IMR-90 (cell line): ENCODE measurements around the gene CDH13. TPM values are rescaled to one million over a fixed set of nuclear protein-coding genes. Genes with fewer than 3 reads are reported as not detected.

Experiments used
- ATAC-seq: fragments of 200-7000 bp; cut with Tn5 transposase; 2 replicates; pipeline ENCODE4 v1.9.1; 2020; ENCODE audit warnings: low read depth, mild to moderate bottlenecking, moderate library complexity
- BruUV-seq: library from RNA; stranded (reverse); fragments of 400-500 nt; replicated peaks from 2 replicates; lab custom pipeline; 2021; lab: Mats Ljungman, UMichigan
- CTCF ChIA-PET: fragments of 300-600 bp; formaldehyde crosslinking; extraction: SDS; loops from one replicate; lab custom pipeline; 2021; ENCODE audit warnings: antibody characterized with exemption; lab: Yijun Ruan, JAX
- POLR2A ChIA-PET: fragments of 300-600 bp; sonication (Branson Sonifier 250); formaldehyde crosslinking; loops from one replicate; lab custom pipeline; 2022; ENCODE audit warnings: antibody characterized with exemption; ENCODE audit not compliant: unreplicated experiment; lab: Charles Lee
- DNase-seq: peaks from one replicate; pipeline ENCODE4 v3.0.0; 2013
- H2AFZ ChIP-seq: replicated peaks from 2 replicates; pipeline ENCODE3; 2013; ENCODE audit warnings: low read length, mild to moderate bottlenecking; ENCODE audit not compliant: poor library complexity
- H2AK5ac ChIP-seq: 2 replicates; pipeline ENCODE4 v1.6.1; 2013; ENCODE audit warnings: low read depth, low read length, inconsistent platforms
- H2AK9ac ChIP-seq: replicated peaks from 2 replicates; pipeline ENCODE3; 2013; ENCODE audit warnings: mild to moderate bottlenecking, low read depth, low read length, moderate library complexity; ENCODE audit not compliant: poor library complexity
- H2BK120ac ChIP-seq: 2 replicates; pipeline ENCODE4 v1.6.1; 2013; ENCODE audit warnings: low read depth, low read length, inconsistent platforms
- H2BK15ac ChIP-seq: 3 replicates; pipeline ENCODE4 v1.6.1; 2013; ENCODE audit warnings: low read depth, low read length, inconsistent platforms
- H2BK20ac ChIP-seq: 2 replicates; pipeline ENCODE4 v1.6.1; 2013; ENCODE audit warnings: low read depth, mild to moderate bottlenecking, inconsistent platforms, low read length, moderate library complexity
- H2BK5ac ChIP-seq: 2 replicates; pipeline ENCODE4 v1.6.1; 2013; ENCODE audit warnings: mild to moderate bottlenecking, low read depth, low read length, inconsistent platforms; ENCODE audit not compliant: poor library complexity, severe bottlenecking
- H3K14ac ChIP-seq: replicated peaks from 2 replicates; pipeline ENCODE4 v1.6.1; 2013; ENCODE audit warnings: low read depth, low read length, inconsistent platforms
- H3K18ac ChIP-seq: 2 replicates; pipeline ENCODE4 v1.6.1; 2013; ENCODE audit warnings: low read depth, low read length, control low read depth
- H3K23ac ChIP-seq: 2 replicates; pipeline ENCODE4 v1.6.1; 2013; ENCODE audit warnings: low read depth, low read length, inconsistent platforms
- H3K27ac ChIP-seq: 2 replicates; pipeline ENCODE4 v1.5.1; 2013; ENCODE audit warnings: mild to moderate bottlenecking, control low read depth, low read length; ENCODE audit not compliant: insufficient read depth
- H3K27me3 ChIP-seq: 2 replicates; pipeline ENCODE4 v1.6.1; 2013; ENCODE audit warnings: low read length; ENCODE audit not compliant: control insufficient read depth, insufficient read depth
- H3K36me3 ChIP-seq: 2 replicates; pipeline ENCODE4 v1.6.1; 2013; ENCODE audit warnings: low read length, mixed read lengths; ENCODE audit not compliant: control insufficient read depth, insufficient read depth
- H3K4ac ChIP-seq: 2 replicates; pipeline ENCODE4 v1.6.1; 2013; ENCODE audit warnings: low read depth, low read length, inconsistent platforms
- H3K4me1 ChIP-seq: 2 replicates; pipeline ENCODE4 v1.6.1; 2013; ENCODE audit warnings: low read length, mixed read lengths; ENCODE audit not compliant: control insufficient read depth, insufficient read depth
- H3K4me2 ChIP-seq: 2 replicates; pipeline ENCODE4 v1.6.1; 2013; ENCODE audit warnings: low read depth, mild to moderate bottlenecking, control low read depth, low read length, moderate library complexity
- H3K4me3 ChIP-seq: 2 replicates; pipeline ENCODE4 v1.5.1; 2013; ENCODE audit warnings: low read depth, mild to moderate bottlenecking, control low read depth, low read length, moderate library complexity; ENCODE audit not compliant: insufficient read depth
- H3K56ac ChIP-seq: 2 replicates; pipeline ENCODE4 v1.6.1; 2013; ENCODE audit warnings: low read length, inconsistent platforms; ENCODE audit not compliant: insufficient read depth; ENCODE audit errors: extremely low read depth
- H3K79me1 ChIP-seq, 2 experiments: 2 replicates each; pipeline ENCODE4 v1.6.1; 2013; ENCODE audit warnings: low read length in 2 of 2, inconsistent platforms in 1 of 2, low read depth in 1 of 2
- H3K9ac ChIP-seq: 2 replicates; pipeline ENCODE4 v1.6.1; 2013; ENCODE audit warnings: low read depth, low read length, control low read depth
- H3K9me1 ChIP-seq: 2 replicates; pipeline ENCODE4 v1.6.1; 2013; ENCODE audit warnings: low read length, inconsistent platforms; ENCODE audit not compliant: insufficient read depth
- H3K9me3 ChIP-seq: 2 replicates; pipeline ENCODE4 v1.6.1; 2013; ENCODE audit warnings: low read length; ENCODE audit not compliant: control insufficient read depth, insufficient read depth
- H4K20me1 ChIP-seq: 2 replicates; pipeline ENCODE4 v1.6.1; 2013; ENCODE audit warnings: low read length, inconsistent platforms; ENCODE audit not compliant: insufficient read depth
- H4K5ac ChIP-seq: 2 replicates; pipeline ENCODE4 v1.6.1; 2013; ENCODE audit warnings: mild to moderate bottlenecking, low read depth, low read length, control low read depth
- H4K8ac ChIP-seq, 2 experiments: 2 replicates each; pipeline ENCODE4 v1.6.1; 2013; ENCODE audit warnings: low read depth in 2 of 2, low read length in 2 of 2, control low read depth in 1 of 2, inconsistent platforms in 1 of 2
- H4K91ac ChIP-seq: 2 replicates; pipeline ENCODE4 v1.6.1; 2013; ENCODE audit warnings: low read depth, low read length, inconsistent platforms; ENCODE audit not compliant: insufficient read depth
- BHLHE40 ChIP-seq: fragments of 150-350 bp; IDR thresholded peaks from 2 replicates; pipeline ENCODE4 v1.6.1; 2016; ENCODE audit warnings: mild to moderate bottlenecking, low read depth, low read length
- CEBPB ChIP-seq: IDR thresholded peaks from 2 replicates; pipeline ENCODE4 v1.6.1; 2012; ENCODE audit warnings: low read depth, low read length, improper control_type of control experiment
- CTCF ChIP-seq: conservative IDR thresholded peaks from 2 replicates; pipeline ENCODE4 v1.5.1; 2012; ENCODE audit warnings: mild to moderate bottlenecking, low read depth, low read length, improper control_type of control experiment
- ELK1 ChIP-seq: fragments of 150-350 bp; IDR thresholded peaks from 2 replicates; pipeline ENCODE4 v1.6.1; 2016; ENCODE audit warnings: low read depth, mild to moderate bottlenecking, low read length, moderate library complexity, borderline replicate concordance
- FOS ChIP-seq: fragments of 150-350 bp; IDR thresholded peaks from 2 replicates; pipeline ENCODE4 v1.6.1; 2016; ENCODE audit warnings: low read depth, low read length
- MAFK ChIP-seq: IDR thresholded peaks from 2 replicates; pipeline ENCODE4 v1.6.1; 2012; ENCODE audit warnings: low read depth, low read length, improper control_type of control experiment
- MXI1 ChIP-seq: IDR thresholded peaks from 2 replicates; pipeline ENCODE4 v1.6.1; 2012; ENCODE audit warnings: low read depth, mild to moderate bottlenecking, low read length, moderate library complexity, borderline replicate concordance
- POLR2A ChIP-seq: IDR thresholded peaks from 2 replicates; pipeline ENCODE4 v1.6.1; 2012; ENCODE audit warnings: mild to moderate bottlenecking, low read depth, low read length
- RAD21 ChIP-seq: IDR thresholded peaks from 2 replicates; pipeline ENCODE4 v1.6.1; 2012; ENCODE audit warnings: low read length, improper control_type of control experiment
- RFX5 ChIP-seq: IDR thresholded peaks from 2 replicates; pipeline ENCODE4 v1.8.0; 2012; ENCODE audit warnings: low read depth, mild to moderate bottlenecking, low read length, moderate library complexity
- SMC3 ChIP-seq: fragments of 150-350 bp; IDR thresholded peaks from 2 replicates; pipeline ENCODE4 v1.6.1; 2016; ENCODE audit warnings: low read depth, mild to moderate bottlenecking, antibody characterized with exemption, low read length, moderate library complexity
- USF2 ChIP-seq: fragments of 150-350 bp; IDR thresholded peaks from 2 replicates; pipeline ENCODE4 v1.6.1; 2017; ENCODE audit warnings: mild to moderate bottlenecking, antibody characterized with exemption, low read length, low read depth
- WGBS, 2 experiments: methylation state at CpG; one replicate each; pipeline versions ENCODE4 v1.1.5 to v1.1.7; 2013; ENCODE audit warnings: missing lambda C conversion rate in 2 of 2; ENCODE audit not compliant: insufficient read length in 1 of 2; ENCODE audit errors: extremely low coverage in 2 of 2; 5-methylcytosine and 5-hydroxymethylcytosine counted together
- dilution Hi-C: fragments of 300-500 bp; cut with HindIII; formaldehyde crosslinking; loops from one replicate; pipeline ENCODE4 v1.14.3; 2018; ENCODE audit warnings: low sequenced_read_pairs; ENCODE audit not compliant: unreplicated experiment
- in situ Hi-C: fragments of 300-500 bp; cut with MboI; formaldehyde crosslinking; loops from 3 replicates; pipeline ENCODE4 v1.14.3; 2019; ENCODE audit warnings: low sequenced_read_pairs, inconsistent platforms, mixed read lengths
- intact Hi-C: fragments of 100-400 bp; cut with micrococcal nuclease; formaldehyde crosslinking; loops from 2 replicates; pipeline ENCODE4 v1.10.0; 2022
- polyA plus RNA-seq, 3 experiments: library from polyadenylated mRNA; depleted of rRNA; stranded (reverse); fragments of >200 nt; gene quantifications; 2 replicates each; pipeline ENCODE4 v1.2.3, GENCODE V29; 2012; ENCODE audit warnings: low replicate concordance in 1 of 3
- total RNA-seq: library from RNA; depleted of rRNA; stranded (reverse); fragments of >200 nt; gene quantifications from 2 replicates; pipeline ENCODE4 v1.2.3, GENCODE V29; 2012

Gene CDH13
- total and polyA plus RNA-seq, 2 of the 4 experiments (the other 2 are of a cell fraction): 61.6 to 74.7 TPM

- Histone ChIP-seq H3K27me3 (peaks cover 6% of the 10 kb centered on the region; the same call in 1 of the 2 replicates), H3K14ac (peak overlapping the region; percentile 21), H3K27ac (peak overlapping the region; percentile 4), H4K20me1 (no peaks in the 10 kb centered on the region), H2BK15ac (peak overlapping the region; percentile 21; the same call in 1 of the 3 replicates), H3K18ac (peak overlapping the region; percentile 50; the same call in 1 of the 2 replicates), H3K9me1 (peaks cover 26% of the 10 kb centered on the region), H3K9ac (no peak overlapping the region), H3K56ac (peak overlapping the region; percentile 30; the same call in 1 of the 2 replicates), H3K23ac (peak overlapping the region; percentile 9), H3K4me3 (no peak overlapping the region), H2BK5ac (peak overlapping the region; percentile 42), H4K8ac (peak overlapping the region in 1 of 2 experiments; percentile 79; a peak in 2 of 4 replicates), H3K79me1 (peaks cover 35 to 59% of the 10 kb centered on the region in 2 experiments), H3K4me2 (peak overlapping the region; percentile 67), H3K4ac (peak overlapping the region; percentile 84), H3K9me3 (no peaks in the 10 kb centered on the region), H2AFZ (peak overlapping the region; percentile 0), H2BK120ac (peak overlapping the region; percentile 65), H4K5ac (no peak overlapping the region), H3K36me3 (no peaks in the 10 kb centered on the region), H2BK20ac (peak overlapping the region; percentile 71), H2AK5ac (peak overlapping the region; percentile 10), H4K91ac (peak overlapping the region; percentile 43; the same call in 1 of the 2 replicates), H3K4me1 (peaks cover 23% of the 10 kb centered on the region), H2AK9ac (peak overlapping the region; percentile 33)
- dilution Hi-C loops (no loop called here), intact Hi-C loops (loop anchor here (1.0 to 10.0 kb wide), 7 partner anchors 108 to 725 kb away; no protein-coding TSS in a partner anchor), in situ Hi-C loops (loop anchor here (10.0 kb wide), 1 partner anchor 585 kb away; no protein-coding TSS in a partner anchor)
- WGBS, 2 experiments: no CpG with 5 or more reads among the region's 8 CpGs
- ATAC-seq: peak; percentile 5; the same call in 1 of the 2 replicates
- peak; percentile 34 for DNase-seq
- POLR2A ChIA-PET: no interaction called here
- no TSS peak for BruUV-seq
- TF ChIP-seq ELK1: no peak
- TF ChIP-seq MAFK: no peak
- no peak for TF ChIP-seq FOS
- TF ChIP-seq CEBPB: no peak
- TF ChIP-seq RFX5: no peak
- TF ChIP-seq BHLHE40: no peak
- no peak for TF ChIP-seq MXI1
- no peak for TF ChIP-seq RAD21
- TF ChIP-seq POLR2A: no peak
- TF ChIP-seq USF2: no peak
- TF ChIP-seq CTCF: no peak
- TF ChIP-seq SMC3: no peak
- CTCF ChIA-PET: interaction anchor here (0.6 to 2.7 kb wide), 4 partner anchors 11 to 211 kb away, joined by 4 to 12 read pairs (median 6); no protein-coding TSS in a partner anchor
Measured at GRCh38 chr16:82629441-82630027, 2.8 kb downstream of the CDH13 start.
